HepG2 (cell line): ENCODE data around the gene SLC6A12. TPM values are rescaled to one million over a fixed set of nuclear protein-coding genes. Genes with fewer than 3 reads are reported as not detected.

Experiments
- ATAC-seq: fragments of 200-7000 bp; cut with Tn5 transposase; 3 replicates; pipeline ENCODE4 v1.9.1; 2020; ENCODE audit warnings: mild to moderate bottlenecking, moderate library complexity
- BruUV-seq: library from RNA; stranded (reverse); fragments of 400-500 nt; replicated peaks from 2 replicates; lab custom pipeline; 2021; lab: Mats Ljungman, UMichigan
- CTCF ChIA-PET: fragments of 300-600 bp; formaldehyde crosslinking; extraction: SDS; loops from one replicate; lab custom pipeline; 2021; ENCODE audit warnings: low total read pairs, inconsistent platforms, low intra/inter-chr PET ratio; lab: Yijun Ruan, JAX
- POLR2A ChIA-PET: fragments of 350-600 bp; sonication (Branson Sonifier 250); formaldehyde crosslinking; loops from one replicate; lab custom pipeline; 2020; ENCODE audit warnings: antibody characterized with exemption, inconsistent platforms; lab: Yijun Ruan, JAX
- DNase-seq: peaks from one replicate; pipeline ENCODE4 v3.0.0-alpha.2; 2015; ENCODE audit warnings: low spot score
- FAIRE-seq: peaks from 3 replicates; lab custom pipeline; 2011; peaks lifted over from hg19 to GRCh38; lab: Jason Lieb, UNC
- H2AFZ ChIP-seq: one replicate; pipeline ENCODE4 v1.6.1; 2011; ENCODE audit warnings: low read length, inconsistent platforms
- H3K27ac ChIP-seq: fragments of 300-600 bp; 3 replicates; pipeline ENCODE4 v1.8.0; 2011; ENCODE audit warnings: mixed run types, mild to moderate bottlenecking, mixed read lengths, low read length, inconsistent platforms; ENCODE audit not compliant: insufficient read depth; ENCODE audit errors: extremely low read length
- H3K27me3 ChIP-seq, 2 experiments: fragments of 200-600 bp in 1 of 2; 2 replicates in 1 of 2; 3 replicates in 1 of 2; pipeline versions ENCODE4 v1.6.0 to v1.8.0; 2011; ENCODE audit warnings: low read length in 2 of 2, mild to moderate bottlenecking in 2 of 2, moderate library complexity in 2 of 2, inconsistent platforms in 1 of 2; ENCODE audit not compliant: insufficient read depth in 2 of 2, control insufficient read depth in 1 of 2
- H3K36me3 ChIP-seq, 2 experiments: fragments of 200-600 bp in 1 of 2; replicated peaks in 1 of 2; 2 replicates in 1 of 2; 3 replicates in 1 of 2; pipeline versions ENCODE4 v1.5.1 to v1.8.0; 2011; ENCODE audit warnings: low read length in 2 of 2, inconsistent platforms in 1 of 2; ENCODE audit not compliant: insufficient read depth in 2 of 2, control insufficient read depth in 1 of 2
- H3K4me1 ChIP-seq: 2 replicates; pipeline ENCODE4 v1.5.1; 2012; ENCODE audit warnings: low read length, inconsistent platforms; ENCODE audit not compliant: insufficient read depth
- H3K4me2 ChIP-seq: 2 replicates; pipeline ENCODE4 v1.6.0; 2011; ENCODE audit warnings: low read depth, low read length, inconsistent platforms
- H3K4me3 ChIP-seq, 3 experiments: fragments of 200-600 bp in 1 of 3; sonication (generic), shearing (Covaris generic) in 1 of 3; replicated peaks in 1 of 3; 2 replicates each; pipeline ENCODE4 v1.5.1; 2011 to 2016; ENCODE audit warnings: low read length in 3 of 3, inconsistent platforms in 2 of 3, low read depth in 2 of 3, mild to moderate bottlenecking in 2 of 3, control low read depth in 1 of 3, mixed read lengths in 1 of 3; ENCODE audit not compliant: insufficient read depth in 1 of 3
- H3K79me2 ChIP-seq: one replicate; pipeline ENCODE4 v1.6.1; 2011; ENCODE audit warnings: low read length, inconsistent platforms; ENCODE audit not compliant: insufficient read depth
- H3K9ac ChIP-seq: 2 replicates; pipeline ENCODE4 v1.6.0; 2011; ENCODE audit warnings: mild to moderate bottlenecking, low read depth, low read length, inconsistent platforms; ENCODE audit not compliant: insufficient read depth
- H3K9me3 ChIP-seq: 2 replicates; pipeline ENCODE4 v1.5.1; 2012; ENCODE audit warnings: mild to moderate bottlenecking, low read length
- H4K20me1 ChIP-seq: 2 replicates; pipeline ENCODE4 v1.6.0; 2011; ENCODE audit warnings: inconsistent platforms, mild to moderate bottlenecking, low read length, moderate library complexity; ENCODE audit not compliant: insufficient read depth
- CHCHD3 ChIP-seq: sonication (generic); formaldehyde crosslinking; IDR thresholded peaks from 2 replicates; pipeline ENCODE4 v1.8.0; 2022; ENCODE audit warnings: mild to moderate bottlenecking, missing genetic modification reagents, moderate library complexity
- DMAP1 ChIP-seq: IDR thresholded peaks from 2 replicates; pipeline ENCODE4 v1.6.1; 2016
- KDM3A ChIP-seq: IDR thresholded peaks from 2 replicates; pipeline ENCODE4 v1.6.1; 2018; ENCODE audit warnings: low read depth, missing compliant biosample characterization
- MEIS1 ChIP-seq: sonication (generic); formaldehyde crosslinking; IDR thresholded peaks from 2 replicates; pipeline ENCODE4 v1.9.0; 2021; ENCODE audit warnings: mild to moderate bottlenecking, missing genetic modification reagents, moderate library complexity, borderline replicate concordance
- NFKB2 ChIP-seq: sonication (generic); formaldehyde crosslinking; IDR thresholded peaks from 2 replicates; pipeline ENCODE4 v1.4.0; 2020; ENCODE audit warnings: missing genetic modification reagents, borderline replicate concordance
- PRPF4 ChIP-seq: fragments of 200-400 bp; formaldehyde crosslinking; IDR thresholded peaks from 2 replicates; pipeline ENCODE4 v1.6.1; 2016; ENCODE audit warnings: low read length, low read depth; ENCODE audit not compliant: poor library complexity, severe bottlenecking
- SRSF1 ChIP-seq: fragments of 200-400 bp; formaldehyde crosslinking; optimal IDR thresholded peaks from 2 replicates; pipeline ENCODE3; 2017; ENCODE audit warnings: mild to moderate bottlenecking, low read depth, low read length, moderate library complexity
- THYN1 ChIP-seq: sonication (generic); formaldehyde crosslinking; IDR thresholded peaks from 2 replicates; pipeline ENCODE4 v1.8.1; 2023; ENCODE audit warnings: low read depth, mild to moderate bottlenecking, moderate library complexity, missing genetic modification reagents, borderline replicate concordance
- ZNF124 ChIP-seq: sonication (generic); formaldehyde crosslinking; IDR thresholded peaks from 2 replicates; pipeline ENCODE4 v1.4.0; 2020; ENCODE audit warnings: missing genetic modification reagents
- ZNF225 ChIP-seq: sonication (generic); formaldehyde crosslinking; IDR thresholded peaks from 2 replicates; pipeline ENCODE4 v1.4.0; 2020; ENCODE audit warnings: mild to moderate bottlenecking, missing genetic modification reagents
- ZNF292 ChIP-seq: sonication (generic); formaldehyde crosslinking; IDR thresholded peaks from 2 replicates; pipeline ENCODE4 v1.8.1; 2022; ENCODE audit warnings: mild to moderate bottlenecking, low read depth, missing genetic modification reagents, borderline replicate concordance
- ZNF768 ChIP-seq: sonication (generic); formaldehyde crosslinking; IDR thresholded peaks from 2 replicates; pipeline ENCODE4 v1.4.0; 2020; ENCODE audit warnings: missing genetic modification reagents
- WGBS: methylation state at CpG from one replicate; pipeline ENCODE4 v1.1.6; 2017; ENCODE audit warnings: low lambda C conversion rate; 5-methylcytosine and 5-hydroxymethylcytosine counted together
- in situ Hi-C: cut with HindIII; loops from 2 replicates; pipeline ENCODE4 v1.10.0; 2017; ENCODE audit warnings: low pct_unique_long_range_greater_than_20kb; ENCODE audit not compliant: extremely low pct_ligation_motif_present
- intact Hi-C: fragments of 100-400 bp; cut with micrococcal nuclease; formaldehyde crosslinking; loops from one replicate; pipeline ENCODE4 v1.10.0; 2022; ENCODE audit not compliant: unreplicated experiment
- polyA plus RNA-seq, 8 experiments: library from polyadenylated mRNA; depleted of rRNA in 3 of 8; stranded (reverse) in 7 of 8; unstranded in 1 of 8; fragments of >200 nt; fragmentation: Illumina TruSeq in 4 of 8; extraction: Trizol in 4 of 8; gene quantifications; 2 replicates each; pipeline versions ENCODE4 v1.2.1 to v1.2.3, GENCODE V29; 2011 to 2016; ENCODE audit warnings: low read depth in 4 of 8, missing spikeins in 1 of 8, mixed read lengths in 1 of 8; ENCODE audit not compliant: insufficient read depth in 1 of 8
- total RNA-seq, 5 experiments: library from RNA; depleted of rRNA; stranded (reverse); fragments of >200 nt; fragmentation: Illumina TruSeq; extraction: Trizol; gene quantifications; 2 replicates each; pipeline ENCODE4 v1.2.3, GENCODE V29; 2016; ENCODE audit warnings: low read depth in 1 of 5

The SLC6A12 gene
- total and polyA plus RNA-seq, 2 of the 13 experiments (the other 11 are each of a cell fraction or from before 2014, with no cell fraction given) = 3.7 to 18.8 TPM

DNA sequence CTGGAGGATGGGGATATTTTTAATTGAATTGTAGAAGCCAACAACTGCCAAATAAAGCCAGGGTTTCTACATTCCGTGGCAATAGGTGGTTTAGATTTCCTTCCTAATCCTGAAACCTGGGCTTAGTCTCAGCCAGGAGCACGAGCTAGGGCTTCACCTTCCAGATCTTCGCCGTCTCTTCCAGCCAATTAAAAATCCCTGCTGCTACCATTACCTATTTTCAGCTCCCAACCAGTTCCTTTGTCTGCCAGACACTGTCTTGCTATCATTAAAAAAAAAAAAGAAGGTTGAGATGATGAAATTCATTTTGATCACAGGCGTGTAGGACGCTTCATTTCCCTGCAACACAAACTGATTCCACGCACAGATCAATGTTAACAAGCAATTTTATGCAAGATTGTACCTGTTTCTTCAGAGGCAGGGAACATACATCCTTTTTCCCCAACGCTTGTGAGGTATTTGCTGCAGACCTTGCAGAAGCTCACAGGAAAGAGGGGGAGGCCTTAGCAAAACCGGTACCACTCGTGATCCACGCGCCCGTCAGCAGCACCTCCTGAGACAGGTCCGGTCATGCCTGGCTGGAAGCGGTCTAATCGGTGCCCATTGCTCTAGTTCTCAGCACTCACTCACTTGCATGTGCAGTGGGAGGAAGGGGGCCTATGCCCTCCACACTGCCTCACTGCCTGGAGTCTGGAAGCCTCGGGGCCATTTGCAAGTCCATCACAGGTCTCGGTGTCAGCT, 65.1 kb downstream of the SLC6A12 start (continued):
- no peak for TF ChIP-seq SRSF1
- no peak for TF ChIP-seq CHCHD3 (CRISPR knock-in tag)
- no peak for TF ChIP-seq PRPF4

DNA sequence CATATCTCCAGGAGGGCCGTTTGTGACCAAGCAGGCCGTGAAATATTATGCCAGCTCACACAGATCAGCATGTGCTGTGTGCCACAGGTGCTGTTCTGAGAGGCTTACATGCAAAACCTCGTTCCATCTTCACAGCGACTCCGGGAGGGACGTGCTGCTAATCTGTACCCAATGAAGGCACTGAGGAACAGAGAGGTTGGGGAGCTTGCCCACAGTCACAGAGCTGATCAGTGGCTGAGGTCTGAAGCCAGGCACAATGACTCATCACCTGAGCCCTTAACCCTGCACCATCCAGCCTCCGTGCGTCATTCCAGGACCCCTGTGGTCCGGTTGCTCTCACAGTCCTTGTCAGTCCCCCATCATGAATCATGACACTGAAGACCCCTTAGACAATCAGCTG, 66.7 kb downstream of the SLC6A12 start:
- Histone ChIP-seq H4K20me1 (no peaks in the 10 kb centered on the region), H3K9me3 (no peaks in the 10 kb centered on the region), H3K4me1 (peaks cover 45% of the 10 kb centered on the region), H2AFZ (no peak overlapping the region), H3K79me2 (no peaks in the 10 kb centered on the region), H3K36me3 (no peaks in the 10 kb centered on the region), H3K9ac (no peak overlapping the region), H3K27ac (no peak overlapping the region), H3K4me2 (no peak overlapping the region), H3K4me3 (no peak overlapping the region), H3K27me3 (peaks cover 2 to 17% of the 10 kb centered on the region in 2 experiments; a peak in 2 of 5 replicates)
- TF ChIP-seq ZNF768 (CRISPR knock-in tag) = peak; percentile 92
- TF ChIP-seq ZNF225 = no peak
- POLR2A ChIA-PET = no interaction called here
- no TSS peak for BruUV-seq
- in situ Hi-C loops = no loop called here
- 81% methylated on average over 5 of the region's 9 CpGs for WGBS
- ATAC-seq = no peak
- CTCF ChIA-PET = no interaction called here
- no peak for DNase-seq
- no peak for FAIRE-seq
- intact Hi-C loops = no loop called here

DNA sequence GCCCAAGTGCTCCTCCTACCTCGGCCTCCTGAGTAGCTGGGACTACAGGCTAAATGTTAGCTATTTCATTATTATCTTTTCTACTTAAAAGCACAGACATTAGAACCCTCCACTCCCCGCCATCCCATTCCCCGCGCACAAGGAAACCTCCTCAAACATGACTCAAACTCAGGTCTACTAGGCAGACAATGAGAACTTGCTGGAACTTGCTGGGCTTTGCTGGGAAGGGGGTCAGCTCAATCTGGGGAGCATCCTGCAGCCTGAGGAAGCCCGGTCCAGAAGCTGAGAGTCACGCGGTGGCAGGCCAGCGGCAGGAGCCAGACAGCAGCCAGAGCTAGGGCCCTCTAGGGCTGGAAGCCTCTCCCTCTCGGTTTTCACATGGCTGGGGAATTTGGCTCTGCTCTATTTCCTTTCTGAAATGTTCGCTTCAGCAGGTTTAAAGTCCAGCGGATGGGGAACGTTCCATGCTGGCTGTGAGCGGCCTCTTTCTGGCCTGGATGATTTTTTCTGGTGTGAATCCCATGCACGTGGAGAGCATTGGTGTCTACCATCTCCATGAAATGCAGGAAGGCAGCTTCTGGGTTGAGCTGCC, 68.5 kb downstream of the SLC6A12 start:
- no peaks in the 10 kb centered on the region for H3K79me2 ChIP-seq
- H3K4me1 ChIP-seq = peaks cover 43% of the 10 kb centered on the region
- peak overlapping the region; percentile 83 for H3K4me2 ChIP-seq
- peak; percentile 73 for ATAC-seq
- CTCF ChIA-PET = no interaction called here
- in situ Hi-C loops = no loop called here
- POLR2A ChIA-PET = no interaction called here
- H3K27me3 ChIP-seq = peaks cover 0 to 22% of the 10 kb centered on the region in 2 experiments; a peak in 2 of 5 replicates
- no TSS peak for BruUV-seq
- H3K36me3 ChIP-seq = no peaks in the 10 kb centered on the region
- no peak overlapping the region for H2AFZ ChIP-seq
- no peaks in the 10 kb centered on the region for H4K20me1 ChIP-seq
- intact Hi-C loops = no loop called here
- 0% methylated on average over 11 of the region's 14 CpGs for WGBS
- FAIRE-seq = peak; percentile 62
- peak; percentile 61 for DNase-seq
- no peaks in the 10 kb centered on the region for H3K9me3 ChIP-seq
- H3K4me3 ChIP-seq = peak overlapping the region in 1 of 3 experiments; percentile 62; a peak in 2 of 6 replicates
- H3K27ac ChIP-seq = peak overlapping the region; percentile 23
- H3K9ac ChIP-seq = peak overlapping the region; percentile 7; the same call in 1 of the 2 replicates
- TF ChIP-seq THYN1 (CRISPR knock-in tag) (no peak), MEIS1 (CRISPR knock-in tag) (no peak), ZNF292 (CRISPR knock-in tag) (no peak), DMAP1 (CRISPR knock-in tag) (peak; percentile 33; the same call in 1 of the 2 replicates), KDM3A (CRISPR knock-in tag) (0 out of 2 replicates have a peak, but pooled peaks have one; percentile 30), NFKB2 (CRISPR knock-in tag) (peak; percentile 26; the same call in 1 of the 2 replicates), ZNF124 (CRISPR knock-in tag) (peak; percentile 50; the same call in 1 of the 2 replicates)
